SU-DHL-6 (cell line): ENCODE data around the gene NFIX.

Experiments
- H2AFZ ChIP-seq: fragments of 200-600 bp; sonication (generic); 2 replicates; pipeline ENCODE4 v1.6.1; 2014; ENCODE audit warnings: low read depth, mild to moderate bottlenecking, moderate library complexity, mixed read lengths, antibody characterized with exemption, low read length; ENCODE audit not compliant: severe bottlenecking
- H3F3A ChIP-seq: fragments of 200-600 bp; shearing (Covaris generic); 2 replicates; pipeline ENCODE4 v1.6.0; 2016; ENCODE audit warnings: antibody characterized with exemption, mild to moderate bottlenecking; ENCODE audit not compliant: insufficient read depth
- H3K27ac ChIP-seq: fragments of 200-600 bp; sonication (generic); 2 replicates; pipeline ENCODE4 v1.5.1; 2016; ENCODE audit warnings: low read depth, mild to moderate bottlenecking, low read length, moderate library complexity, mixed read lengths
- H3K27me3 ChIP-seq: fragments of 200-600 bp; sonication (generic), shearing (Covaris generic); 2 replicates; pipeline ENCODE4 v1.6.0; 2014; ENCODE audit warnings: mild to moderate bottlenecking, low read length
- H3K36me3 ChIP-seq: fragments of 200-600 bp; sonication (generic); 2 replicates; pipeline ENCODE4 v1.6.1; 2014; ENCODE audit warnings: mild to moderate bottlenecking, low read length, mixed read lengths
- H3K4me2 ChIP-seq: fragments of 300-600, 200-600 bp; shearing (Covaris generic), sonication (generic); 2 replicates; pipeline ENCODE4 v1.6.0; 2014; ENCODE audit warnings: low read length, low read depth, mild to moderate bottlenecking; ENCODE audit not compliant: poor library complexity, severe bottlenecking
- H3K4me3 ChIP-seq: fragments of 200-600 bp; sonication (generic); 2 replicates; pipeline ENCODE4 v1.5.1; 2014; ENCODE audit warnings: antibody characterized with exemption, low read length, mild to moderate bottlenecking, mixed read lengths; ENCODE audit not compliant: insufficient read depth, poor library complexity, severe bottlenecking
- H3K79me2 ChIP-seq: fragments of 200-600 bp; sonication (generic); 2 replicates; pipeline ENCODE4 v1.6.1; 2014; ENCODE audit warnings: mild to moderate bottlenecking, low read length, moderate library complexity; ENCODE audit not compliant: insufficient read depth
- H3K9ac ChIP-seq: fragments of 200-600 bp; sonication (generic); 2 replicates; pipeline ENCODE4 v1.7.0; 2014; ENCODE audit warnings: mild to moderate bottlenecking, low read length
- H3K9me2 ChIP-seq: fragments of 200-600 bp; sonication (generic); replicated peaks from 2 replicates; pipeline ENCODE4 v1.6.1; 2014; ENCODE audit warnings: low read length; ENCODE audit not compliant: insufficient read depth
- H3K9me3 ChIP-seq: fragments of 200-600 bp; sonication (generic); 2 replicates; pipeline ENCODE4 v1.6.1; 2014; ENCODE audit warnings: low read length, mixed read lengths; ENCODE audit not compliant: insufficient read depth
- H4K20me1 ChIP-seq: fragments of 200-600 bp; sonication (generic); 2 replicates; pipeline ENCODE4 v1.6.1; 2014; ENCODE audit warnings: low read depth, mild to moderate bottlenecking, antibody characterized with exemption, low read length, moderate library complexity, mixed read lengths
- EZH2phosphoT487 ChIP-seq: fragments of 200-600 bp; sonication (generic), shearing (Covaris generic); conservative IDR thresholded peaks from 2 replicates; pipeline ENCODE4 v1.6.1; 2018; ENCODE audit warnings: mild to moderate bottlenecking, antibody characterized with exemption, low read length, moderate library complexity, mixed read lengths
- TF ChIP-seq, protein P1 (sequence below): fragments of 200-600 bp; sonication (generic); IDR thresholded peaks from one replicate; pipeline ENCODE4 v1.5.1; 2017; ENCODE audit warnings: antibody characterized with exemption, mild to moderate bottlenecking, low read length, moderate library complexity; ENCODE audit not compliant: insufficient read depth, poor library complexity, severe bottlenecking

Gene NFIX

GRCh38 chr19:13006431-13007281 lies 11.4 kb downstream of the NFIX start:
- H3K79me2 ChIP-seq: no peaks in the 10 kb centered on the region
- TF ChIP-seq, protein P1, sequence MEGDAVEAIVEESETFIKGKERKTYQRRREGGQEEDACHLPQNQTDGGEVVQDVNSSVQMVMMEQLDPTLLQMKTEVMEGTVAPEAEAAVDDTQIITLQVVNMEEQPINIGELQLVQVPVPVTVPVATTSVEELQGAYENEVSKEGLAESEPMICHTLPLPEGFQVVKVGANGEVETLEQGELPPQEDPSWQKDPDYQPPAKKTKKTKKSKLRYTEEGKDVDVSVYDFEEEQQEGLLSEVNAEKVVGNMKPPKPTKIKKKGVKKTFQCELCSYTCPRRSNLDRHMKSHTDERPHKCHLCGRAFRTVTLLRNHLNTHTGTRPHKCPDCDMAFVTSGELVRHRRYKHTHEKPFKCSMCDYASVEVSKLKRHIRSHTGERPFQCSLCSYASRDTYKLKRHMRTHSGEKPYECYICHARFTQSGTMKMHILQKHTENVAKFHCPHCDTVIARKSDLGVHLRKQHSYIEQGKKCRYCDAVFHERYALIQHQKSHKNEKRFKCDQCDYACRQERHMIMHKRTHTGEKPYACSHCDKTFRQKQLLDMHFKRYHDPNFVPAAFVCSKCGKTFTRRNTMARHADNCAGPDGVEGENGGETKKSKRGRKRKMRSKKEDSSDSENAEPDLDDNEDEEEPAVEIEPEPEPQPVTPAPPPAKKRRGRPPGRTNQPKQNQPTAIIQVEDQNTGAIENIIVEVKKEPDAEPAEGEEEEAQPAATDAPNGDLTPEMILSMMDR: no peak
- no peaks in the 10 kb centered on the region for H3F3A ChIP-seq
- no peak overlapping the region for H3K4me3 ChIP-seq
- H3K9ac ChIP-seq: no peak overlapping the region
- no peaks in the 10 kb centered on the region for H3K36me3 ChIP-seq
- no peak overlapping the region for H2AFZ ChIP-seq
- H3K27me3 ChIP-seq: no peaks in the 10 kb centered on the region
- no peaks in the 10 kb centered on the region for H4K20me1 ChIP-seq
- no peak overlapping the region for H3K4me2 ChIP-seq
- no peaks in the 10 kb centered on the region for H3K9me2 ChIP-seq
- H3K9me3 ChIP-seq: no peaks in the 10 kb centered on the region
- no peak overlapping the region for H3K27ac ChIP-seq

DNA sequence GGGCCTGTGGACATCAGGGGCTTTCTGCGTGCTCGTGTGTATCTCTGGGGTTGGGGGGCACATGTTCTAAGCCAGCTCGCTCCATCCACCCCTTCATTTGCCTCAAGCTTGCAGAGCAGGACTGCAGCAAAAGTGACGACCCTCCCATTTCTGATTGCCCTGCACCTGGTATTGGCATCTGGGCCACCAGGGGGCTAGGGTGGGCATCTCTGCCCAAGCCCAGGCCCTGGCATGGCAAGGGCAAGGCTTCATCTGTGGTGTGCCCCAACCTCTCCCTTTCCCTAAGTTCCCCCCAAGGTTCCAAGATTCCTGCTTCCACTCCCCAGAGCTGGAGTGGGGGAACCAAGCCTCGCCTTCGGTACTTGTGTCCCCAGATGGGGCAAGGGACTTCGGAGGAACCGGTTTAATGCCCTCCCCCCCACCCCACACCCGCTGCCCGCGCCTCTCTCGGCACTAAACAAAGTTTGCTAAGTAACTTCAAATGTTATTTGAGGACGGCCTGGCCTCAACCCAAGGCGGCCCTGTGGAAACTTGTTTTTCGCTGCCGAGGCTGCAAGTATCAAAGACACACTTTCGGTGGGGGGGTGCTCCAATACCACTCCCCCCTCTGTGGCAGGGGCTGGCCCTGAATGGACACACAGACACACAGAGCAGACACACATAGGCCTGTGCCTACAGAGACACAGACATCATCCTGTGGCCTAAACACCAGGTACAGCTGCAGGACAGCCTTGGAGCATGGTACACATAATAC lies 12.2 kb downstream of the NFIX start:
- H3K36me3 ChIP-seq: no peaks in the 10 kb centered on the region
- H3K9me3 ChIP-seq: no peaks in the 10 kb centered on the region
- no peaks in the 10 kb centered on the region for H3K79me2 ChIP-seq
- H3K4me3 ChIP-seq: no peak overlapping the region
- H2AFZ ChIP-seq: no peak overlapping the region
- no peak overlapping the region for H3K9ac ChIP-seq
- H3F3A ChIP-seq: no peaks in the 10 kb centered on the region
- H4K20me1 ChIP-seq: no peaks in the 10 kb centered on the region
- no peaks in the 10 kb centered on the region for H3K27me3 ChIP-seq
- H3K27ac ChIP-seq: no peak overlapping the region
- TF ChIP-seq EZH2phosphoT487: no peak
- TF ChIP-seq, protein P1: no peak
- no peaks in the 10 kb centered on the region for H3K9me2 ChIP-seq
- no peak overlapping the region for H3K4me2 ChIP-seq

- no peaks in the 10 kb centered on the region for H3K9me2 ChIP-seq
- H3K79me2 ChIP-seq: no peaks in the 10 kb centered on the region
- no peaks in the 10 kb centered on the region for H3K9me3 ChIP-seq
- TF ChIP-seq EZH2phosphoT487: no peak
- TF ChIP-seq, protein P1: no peak
- no peak overlapping the region for H3K4me3 ChIP-seq
- H3K9ac ChIP-seq: no peak overlapping the region
- no peaks in the 10 kb centered on the region for H4K20me1 ChIP-seq
- H3K27ac ChIP-seq: no peak overlapping the region
- no peaks in the 10 kb centered on the region for H3K27me3 ChIP-seq
- no peaks in the 10 kb centered on the region for H3K36me3 ChIP-seq
- no peaks in the 10 kb centered on the region for H3F3A ChIP-seq
- no peak overlapping the region for H2AFZ ChIP-seq
- no peak overlapping the region for H3K4me2 ChIP-seq
Measured at GRCh38 chr19:13008926-13009787, 13.9 kb downstream of the NFIX start.
